Left ventricle myocardium inferior (tissue), 1 donor: ENCODE measurements around the gene STON2. TPM values are rescaled to one million over a fixed set of nuclear protein-coding genes. Genes with fewer than 3 reads are reported as not detected.

ENCODE experiments used
- DNase-seq: peaks from one replicate; pipeline ENCODE4 v3.0.0-alpha.2; 2020
- H3K27ac ChIP-seq: fragments of 200-600 bp; replicated peaks from 2 replicates; pipeline ENCODE4 v1.8.0; 2021
- H3K27me3 ChIP-seq: fragments of 200-600 bp; 2 replicates; pipeline ENCODE4 v1.8.0; 2021; ENCODE audit warnings: low read depth
- H3K36me3 ChIP-seq: fragments of 200-600 bp; 2 replicates; pipeline ENCODE4 v1.8.0; 2021
- H3K4me1 ChIP-seq: fragments of 200-600 bp; 2 replicates; pipeline ENCODE4 v1.8.0; 2021
- H3K4me3 ChIP-seq: fragments of 200-600 bp; 2 replicates; pipeline ENCODE4 v1.8.0; 2021; ENCODE audit warnings: mild to moderate bottlenecking, moderate library complexity
- H3K9me3 ChIP-seq: fragments of 200-600 bp; replicated peaks from 2 replicates; pipeline ENCODE4 v1.8.0; 2021
- CTCF ChIP-seq: fragments of 200-600 bp; IDR thresholded peaks from 2 replicates; pipeline ENCODE4 v1.8.0; 2021; ENCODE audit warnings: antibody characterized with exemption, mild to moderate bottlenecking, borderline replicate concordance
- intact Hi-C: fragments of 100-400 bp; cut with micrococcal nuclease; formaldehyde crosslinking; loops from one replicate; pipeline ENCODE4 v1.11.0; 2022
- total RNA-seq: library from RNA; stranded (reverse); fragmentation: NEBNext Ultra II Directional; extraction: Animal tissue kit (Norgen Biotek cat#: 25700); gene quantifications from one replicate; pipeline ENCODE4 v1.2.1, GENCODE V29; 2021
- donor health status: DM: no; HTN: yes; CAD: no; lungs with severe emphysema.

The STON2 gene
- total RNA-seq, 1 donor from 2014 or later: 8.3 TPM

- H3K9me3 ChIP-seq: no peaks in the 10 kb centered on the region
- H3K27ac ChIP-seq: no peak overlapping the region
- H3K4me3 ChIP-seq: no peak overlapping the region
- intact Hi-C loops: no loop called here
- no peaks in the 10 kb centered on the region for H3K4me1 ChIP-seq
- peaks cover 21% of the 10 kb centered on the region for H3K27me3 ChIP-seq
- DNase-seq: no peak
- TF ChIP-seq CTCF: no peak
- no peaks in the 10 kb centered on the region for H3K36me3 ChIP-seq
Observed at GRCh38 chr14:81260732-81261131, 139.4 kb downstream of the STON2 start.

- intact Hi-C loops: no loop called here
- Histone ChIP-seq H3K9me3 (no peaks in the 10 kb centered on the region), H3K36me3 (no peaks in the 10 kb centered on the region), H3K4me1 (no peaks in the 10 kb centered on the region), H3K4me3 (no peak overlapping the region), H3K27ac (no peak overlapping the region), H3K27me3 (peaks cover 7% of the 10 kb centered on the region)
- no peak for TF ChIP-seq CTCF
- DNase-seq: no peak
Observed at GRCh38 chr14:81256289-81256960, 143.7 kb downstream of the STON2 start.

GRCh38 chr14:81252278-81252677, 147.8 kb downstream of the STON2 start:
- H3K27me3 ChIP-seq: peaks cover 7% of the 10 kb centered on the region
- no peak overlapping the region for H3K27ac ChIP-seq
- intact Hi-C loops: no loop called here
- no peaks in the 10 kb centered on the region for H3K4me1 ChIP-seq
- H3K36me3 ChIP-seq: no peaks in the 10 kb centered on the region
- no peak overlapping the region for H3K4me3 ChIP-seq
- H3K9me3 ChIP-seq: no peaks in the 10 kb centered on the region
- no peak for DNase-seq
- TF ChIP-seq CTCF: no peak

GRCh38 chr14:81247271-81247766, 152.8 kb downstream of the STON2 start:
- Histone ChIP-seq H3K27me3 (no peaks in the 10 kb centered on the region), H3K4me3 (no peak overlapping the region), H3K9me3 (peaks cover 16% of the 10 kb centered on the region), H3K4me1 (no peaks in the 10 kb centered on the region), H3K36me3 (no peaks in the 10 kb centered on the region), H3K27ac (no peak overlapping the region)
- TF ChIP-seq CTCF: no peak
- intact Hi-C loops: no loop called here
- no peak for DNase-seq

GRCh38 chr14:81246461-81247270, 153.5 kb downstream of the STON2 start:
- H3K4me1 ChIP-seq: no peaks in the 10 kb centered on the region
- peaks cover 22% of the 10 kb centered on the region for H3K9me3 ChIP-seq
- no peak overlapping the region for H3K27ac ChIP-seq
- H3K36me3 ChIP-seq: no peaks in the 10 kb centered on the region
- DNase-seq: no peak
- H3K4me3 ChIP-seq: no peak overlapping the region
- TF ChIP-seq CTCF: no peak
- intact Hi-C loops: no loop called here
- no peaks in the 10 kb centered on the region for H3K27me3 ChIP-seq
